ENCODE results near the gene SCN10A. TPM values are rescaled to one million over a fixed set of nuclear protein-coding genes. Genes with fewer than 3 reads are reported as not detected.

Gene SCN10A
- total RNA-seq, 2 experiments from 2014 or later = not detected

DNA sequence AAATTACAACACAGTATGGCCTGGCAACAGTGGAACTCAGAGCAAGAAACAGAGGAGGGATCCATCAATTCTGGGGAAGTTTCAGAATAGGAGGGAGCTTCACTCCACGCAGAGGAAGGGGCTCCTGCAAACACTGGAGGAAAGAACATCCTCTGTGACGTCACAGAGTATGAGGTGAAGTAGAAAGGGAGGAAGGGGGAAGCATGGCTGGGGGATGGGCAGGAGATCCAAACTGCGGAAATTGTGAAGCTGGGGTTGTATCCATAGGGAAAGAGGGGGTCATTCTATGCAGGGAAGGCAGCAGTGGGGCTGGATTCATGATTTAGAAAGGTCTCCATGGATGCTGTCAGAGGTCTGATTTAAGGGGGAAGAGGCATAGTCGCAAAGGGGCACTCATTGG is 8.3 kb upstream of the SCN10A start:
- Mint-ChIP-seq H3K27ac (no peak overlapping the region), H3K36me3 (ENCODE audit: low read depth) (no peaks in the 10 kb centered on the region), H3K27me3 (peaks cover 2% of the 10 kb centered on the region), H3K4me3 (no peak overlapping the region), H3K9me3 (no peaks in the 10 kb centered on the region), H3K4me1 (no peaks in the 10 kb centered on the region)
- ChIA-PET POLR2A (no interaction called here), CTCF (interaction anchor here (0.6 to 0.7 kb wide), 2 partner anchors 71 to 1217 kb away, joined by 3 to 5 read pairs; no protein-coding TSS in a partner anchor)
- no peak for DNase-seq

DNA sequence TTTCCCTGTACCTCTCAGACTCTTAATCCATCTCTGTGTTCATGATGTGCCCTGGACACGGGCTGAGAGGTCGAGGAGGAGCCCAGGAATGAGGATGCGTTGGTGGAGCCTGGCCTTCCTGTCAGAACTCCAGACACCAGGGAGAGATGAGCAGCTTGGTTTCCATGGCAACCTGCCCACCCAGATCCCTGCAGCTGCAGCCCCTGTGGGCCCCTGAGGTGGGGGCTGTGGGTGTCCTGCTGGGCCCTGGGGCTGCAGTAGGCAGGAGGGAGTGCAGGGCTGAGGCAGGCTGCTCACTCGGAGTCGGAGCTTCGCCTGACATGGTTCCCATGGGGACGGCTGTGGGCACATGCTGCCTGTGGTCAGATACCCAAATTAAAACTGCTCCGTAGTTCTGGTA is 7.7 kb upstream of the SCN10A start:
- H3K27ac Mint-ChIP-seq = no peak overlapping the region
- POLR2A ChIA-PET = no interaction called here
- no peaks in the 10 kb centered on the region for H3K36me3 Mint-ChIP-seq (ENCODE audit: low read depth)
- H3K27me3 Mint-ChIP-seq = peaks cover 2% of the 10 kb centered on the region
- H3K9me3 Mint-ChIP-seq = no peaks in the 10 kb centered on the region
- no peak overlapping the region for H3K4me3 Mint-ChIP-seq
- no peak for DNase-seq
- CTCF ChIA-PET = interaction anchor here (0.6 to 0.7 kb wide), 2 partner anchors 72 to 1216 kb away, joined by 3 to 5 read pairs; no protein-coding TSS in a partner anchor
- H3K4me1 Mint-ChIP-seq = no peaks in the 10 kb centered on the region

DNA sequence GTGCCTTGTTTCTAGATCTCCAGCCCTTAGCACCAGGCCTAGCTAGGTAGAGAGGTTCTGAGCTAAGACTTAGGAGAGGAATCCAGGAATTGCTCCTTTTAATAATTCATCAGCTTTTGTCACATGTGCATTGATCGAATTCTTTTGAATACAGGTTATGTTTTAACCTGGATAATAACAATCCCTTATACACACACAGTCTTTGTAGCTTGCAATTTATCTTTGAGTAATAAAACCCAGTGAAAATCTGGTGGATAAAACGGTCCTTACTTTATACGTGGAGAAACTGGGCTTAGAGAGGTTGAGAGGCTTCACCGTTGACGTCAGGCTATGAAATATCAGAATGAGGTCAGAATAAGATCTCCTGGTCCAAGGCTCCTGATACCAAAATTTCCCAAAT is 7.2 kb upstream of the SCN10A start:
- Mint-ChIP-seq H3K36me3 (ENCODE audit: low read depth) (no peaks in the 10 kb centered on the region), H3K27me3 (peaks cover 2% of the 10 kb centered on the region), H3K27ac (no peak overlapping the region), H3K4me1 (no peaks in the 10 kb centered on the region), H3K4me3 (no peak overlapping the region), H3K9me3 (no peaks in the 10 kb centered on the region)
- DNase-seq = no peak
- ChIA-PET POLR2A (no interaction called here), CTCF (no interaction called here)

DNA sequence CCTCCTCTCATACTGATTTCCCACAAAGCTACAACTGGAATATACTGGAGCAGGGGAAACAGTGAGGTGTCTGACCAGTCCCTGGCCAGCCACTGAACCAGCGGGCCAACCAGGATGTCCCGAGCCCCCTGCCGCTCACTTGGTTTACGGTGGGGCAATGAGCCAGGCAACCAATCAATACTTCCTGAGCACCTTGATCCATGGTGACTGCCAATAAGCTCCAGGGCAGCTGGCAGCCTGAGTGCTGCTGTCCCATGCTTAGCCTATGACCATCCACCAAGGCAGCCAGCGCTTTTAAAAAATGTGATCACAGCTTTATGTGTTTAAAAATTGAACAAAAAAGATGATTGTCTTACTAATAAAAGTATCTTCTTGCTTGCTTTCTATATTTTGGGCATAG is 4.2 kb downstream of the SCN10A start:
- CTCF ChIA-PET = no interaction called here
- no peak for DNase-seq
- H3K27me3 Mint-ChIP-seq = no peaks in the 10 kb centered on the region
- H3K4me1 Mint-ChIP-seq = no peaks in the 10 kb centered on the region
- no peak overlapping the region for H3K4me3 Mint-ChIP-seq
- H3K36me3 Mint-ChIP-seq (ENCODE audit: low read depth) = no peaks in the 10 kb centered on the region
- no peaks in the 10 kb centered on the region for H3K9me3 Mint-ChIP-seq
- H3K27ac Mint-ChIP-seq = no peak overlapping the region
- POLR2A ChIA-PET = no interaction called here

DNA sequence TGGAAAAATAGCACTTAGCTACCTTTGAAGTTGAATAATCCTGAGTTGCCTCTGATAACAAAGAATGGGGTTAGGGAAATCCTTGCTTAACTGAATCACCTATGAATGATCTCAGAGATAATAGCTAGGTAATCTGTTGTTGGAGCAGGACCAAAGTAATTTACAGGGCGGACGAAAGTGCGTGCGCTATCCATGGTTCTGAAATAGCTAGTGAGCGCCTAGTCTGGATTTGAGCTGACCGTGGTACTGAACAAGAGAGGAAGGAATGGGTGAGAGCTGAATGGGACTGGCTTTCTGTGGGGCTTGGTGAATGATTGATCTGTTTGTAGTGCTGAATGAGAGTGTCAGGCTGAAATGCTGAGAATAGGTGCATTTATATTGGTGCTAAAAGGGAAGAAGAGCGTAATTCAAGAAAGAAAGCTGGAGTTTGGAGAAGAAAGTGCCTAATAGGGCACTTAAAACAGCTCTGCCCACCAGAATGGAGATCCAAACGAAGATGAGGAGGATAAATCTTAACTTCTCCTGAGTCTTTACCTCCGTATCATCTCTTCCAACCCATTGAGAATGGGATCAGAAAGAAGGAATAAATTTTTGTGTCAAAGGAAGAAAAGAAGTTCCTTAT is 10.1 kb downstream of the SCN10A start:
- POLR2A ChIA-PET = no interaction called here
- peak; percentile 72 for DNase-seq
- Mint-ChIP-seq H3K27me3 (no peaks in the 10 kb centered on the region), H3K9me3 (peaks cover 2% of the 10 kb centered on the region), H3K4me1 (no peaks in the 10 kb centered on the region), H3K36me3 (ENCODE audit: low read depth) (no peaks in the 10 kb centered on the region), H3K4me3 (no peak overlapping the region), H3K27ac (no peak overlapping the region)
- CTCF ChIA-PET = interaction anchor here (0.9 kb wide), 1 partner anchor 22 kb away, joined by 3 read pairs; no protein-coding TSS in a partner anchor

DNA sequence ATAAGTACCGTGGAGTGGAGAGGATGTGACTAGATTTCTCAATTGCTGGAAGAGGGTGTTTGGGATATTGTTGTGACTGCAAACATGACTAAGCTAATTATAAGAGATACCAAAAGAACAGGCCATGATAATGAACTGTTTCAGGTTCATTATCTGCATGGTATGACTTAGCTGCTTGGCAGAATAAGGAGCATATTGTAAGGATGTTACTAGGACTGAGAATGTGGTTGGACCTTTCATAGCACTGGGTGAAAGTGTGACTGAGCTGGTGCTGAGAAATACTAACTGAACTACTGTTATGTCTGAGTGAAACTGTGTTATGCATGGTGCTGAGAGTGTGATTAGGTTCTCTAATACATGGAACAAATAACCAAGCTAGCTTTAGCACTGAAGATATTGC is 11.0 kb downstream of the SCN10A start:
- H3K4me3 Mint-ChIP-seq = no peak overlapping the region
- peaks cover 2% of the 10 kb centered on the region for H3K9me3 Mint-ChIP-seq
- no peaks in the 10 kb centered on the region for H3K36me3 Mint-ChIP-seq (ENCODE audit: low read depth)
- ChIA-PET POLR2A (no interaction called here), CTCF (no interaction called here)
- H3K27ac Mint-ChIP-seq = no peak overlapping the region
- DNase-seq = no peak
- no peaks in the 10 kb centered on the region for H3K4me1 Mint-ChIP-seq
- no peaks in the 10 kb centered on the region for H3K27me3 Mint-ChIP-seq

DNA sequence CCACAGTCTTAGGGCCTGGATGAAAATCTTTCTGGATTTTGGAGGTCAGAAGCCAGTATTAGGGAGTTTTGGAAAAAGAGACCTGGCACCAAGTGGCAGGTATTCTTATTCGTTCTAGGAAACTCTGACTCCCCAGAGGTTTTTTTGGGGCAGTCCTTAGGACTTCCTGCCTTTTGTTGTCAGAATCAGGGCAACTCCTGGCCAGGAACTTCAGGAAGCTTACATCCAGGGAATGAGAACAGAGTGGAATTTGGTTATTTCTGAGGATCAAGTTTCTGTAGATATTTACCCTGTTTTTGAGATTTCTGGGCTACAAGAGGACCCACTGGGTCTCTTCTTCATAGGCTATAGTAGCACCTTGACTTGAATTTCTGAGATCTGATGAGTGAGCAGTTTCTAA is 15.5 kb downstream of the SCN10A start:
- Mint-ChIP-seq H3K9me3 (no peaks in the 10 kb centered on the region), H3K27ac (no peak overlapping the region), H3K27me3 (no peaks in the 10 kb centered on the region), H3K4me1 (no peaks in the 10 kb centered on the region), H3K4me3 (no peak overlapping the region), H3K36me3 (ENCODE audit: low read depth) (no peaks in the 10 kb centered on the region)
- no peak for DNase-seq
- POLR2A ChIA-PET = no interaction called here
- CTCF ChIA-PET = no interaction called here

DNA sequence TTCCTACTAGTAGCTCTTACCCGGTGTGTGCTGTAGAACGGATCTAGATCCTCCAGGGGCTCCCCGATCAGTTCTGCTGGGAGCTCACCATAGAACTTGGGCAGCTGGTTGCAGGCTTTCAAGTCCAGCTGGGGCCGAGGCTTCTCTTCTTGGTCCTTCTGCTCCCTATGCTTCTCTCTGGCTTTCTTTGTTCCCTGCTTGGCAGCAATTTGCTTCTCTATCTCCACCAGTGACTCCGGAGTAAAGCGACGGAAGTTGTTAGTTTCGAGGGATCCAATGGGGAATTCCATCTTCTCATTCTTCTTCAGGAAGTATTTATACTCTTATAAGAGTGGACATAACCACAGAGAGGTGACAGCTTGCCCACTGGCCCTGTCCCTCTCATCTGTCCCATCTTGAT is 22.3 kb downstream of the SCN10A start:
- H3K36me3 Mint-ChIP-seq (ENCODE audit: low read depth) = no peaks in the 10 kb centered on the region
- no peaks in the 10 kb centered on the region for H3K4me1 Mint-ChIP-seq
- H3K4me3 Mint-ChIP-seq = no peak overlapping the region
- POLR2A ChIA-PET = no interaction called here
- peaks cover 2% of the 10 kb centered on the region for H3K27me3 Mint-ChIP-seq
- no peaks in the 10 kb centered on the region for H3K9me3 Mint-ChIP-seq
- DNase-seq = no peak
- CTCF ChIA-PET = no interaction called here
- no peak overlapping the region for H3K27ac Mint-ChIP-seq

DNA sequence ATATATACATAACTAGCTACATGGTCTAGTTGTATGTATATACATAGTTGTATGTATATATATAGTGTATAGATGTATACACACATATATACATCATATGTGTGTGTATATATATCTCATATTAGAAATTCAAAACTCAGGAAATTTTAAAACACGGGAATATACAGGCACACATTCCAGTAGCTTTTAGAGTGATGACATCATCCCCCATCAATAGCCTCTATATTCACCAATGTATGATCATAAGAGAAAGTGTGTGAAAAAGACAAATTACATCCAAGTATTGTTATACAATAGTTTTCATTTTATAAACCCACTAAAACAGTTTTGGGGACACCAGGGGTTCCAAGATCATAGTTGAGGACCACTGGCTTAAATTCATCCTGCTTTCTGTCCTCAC is 23.0 kb downstream of the SCN10A start:
- DNase-seq = no peak
- POLR2A ChIA-PET = no interaction called here
- H3K4me3 Mint-ChIP-seq = no peak overlapping the region
- no peaks in the 10 kb centered on the region for H3K36me3 Mint-ChIP-seq (ENCODE audit: low read depth)
- no peaks in the 10 kb centered on the region for H3K9me3 Mint-ChIP-seq
- CTCF ChIA-PET = no interaction called here
- H3K27ac Mint-ChIP-seq = no peak overlapping the region
- peaks cover 2% of the 10 kb centered on the region for H3K27me3 Mint-ChIP-seq
- H3K4me1 Mint-ChIP-seq = no peaks in the 10 kb centered on the region

DNA sequence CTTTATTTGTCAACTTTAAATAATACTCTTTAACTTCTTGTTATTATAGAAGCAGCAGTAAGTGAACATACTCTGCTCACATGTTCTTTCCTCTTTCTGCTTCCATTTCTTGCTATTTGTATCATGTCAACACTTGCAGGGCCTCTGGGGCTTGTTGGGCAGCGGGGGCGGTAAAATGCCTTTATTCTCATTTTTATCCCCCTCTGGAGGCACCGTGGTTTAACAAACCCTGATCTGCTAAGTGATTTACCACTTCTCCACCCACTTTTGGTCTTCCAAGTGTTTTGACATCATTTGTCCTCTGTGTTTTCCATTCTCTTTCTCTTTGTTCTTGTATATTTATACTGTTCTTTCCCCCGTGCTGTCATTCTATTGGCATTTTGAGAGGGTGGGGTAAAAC is 33.9 kb downstream of the SCN10A start:
- no peak overlapping the region for H3K27ac Mint-ChIP-seq
- H3K9me3 Mint-ChIP-seq = no peaks in the 10 kb centered on the region
- H3K36me3 Mint-ChIP-seq (ENCODE audit: low read depth) = no peaks in the 10 kb centered on the region
- ChIA-PET POLR2A (no interaction called here), CTCF (no interaction called here)
- no peak for DNase-seq
- H3K4me3 Mint-ChIP-seq = no peak overlapping the region
- H3K27me3 Mint-ChIP-seq = peaks cover 15% of the 10 kb centered on the region
- no peaks in the 10 kb centered on the region for H3K4me1 Mint-ChIP-seq

DNA sequence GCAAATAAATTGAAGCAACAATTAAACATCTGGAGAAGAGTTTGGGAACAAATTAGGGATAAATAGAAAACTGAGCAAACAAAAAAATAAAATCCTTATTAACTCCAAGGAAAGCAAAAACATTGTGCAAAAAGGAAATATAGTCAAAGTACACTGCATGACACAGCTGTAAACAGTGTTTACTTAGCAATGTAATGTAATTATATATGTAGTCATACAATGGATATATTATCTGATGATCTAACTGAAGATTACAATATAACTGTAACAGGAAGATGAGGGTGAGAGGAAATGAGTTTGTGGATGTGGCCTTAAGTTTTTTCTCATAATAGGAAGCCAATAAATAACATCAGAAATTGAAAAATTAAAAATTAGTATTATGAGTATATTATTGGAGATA is 42.5 kb downstream of the SCN10A start:
- CTCF ChIA-PET = no interaction called here

DNA sequence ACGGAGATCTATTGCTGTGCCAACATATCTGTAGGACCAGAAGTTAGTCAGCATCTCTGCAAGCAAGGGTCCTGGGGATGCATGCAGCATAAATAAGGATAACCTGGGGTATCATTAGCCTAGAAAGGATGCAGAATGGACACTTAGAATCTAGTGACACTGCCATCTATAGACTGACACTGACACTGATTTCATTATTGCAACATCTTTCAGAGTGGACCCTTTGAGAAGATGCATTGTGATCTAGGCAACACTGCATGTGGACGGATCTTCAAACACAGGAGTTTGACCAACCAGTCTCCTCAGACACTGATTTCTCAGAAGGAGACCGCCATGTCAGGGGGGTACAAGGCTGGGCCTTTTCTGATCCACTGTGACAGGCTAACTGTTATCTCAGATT is 52.4 kb downstream of the SCN10A start:
- ChIA-PET CTCF (no interaction called here), POLR2A (no interaction called here)
- H3K4me1 Mint-ChIP-seq = no peaks in the 10 kb centered on the region
- peaks cover 12% of the 10 kb centered on the region for H3K27me3 Mint-ChIP-seq
- DNase-seq = no peak
- no peak overlapping the region for H3K27ac Mint-ChIP-seq
- no peak overlapping the region for H3K4me3 Mint-ChIP-seq
- H3K36me3 Mint-ChIP-seq (ENCODE audit: low read depth) = no peaks in the 10 kb centered on the region
- no peaks in the 10 kb centered on the region for H3K9me3 Mint-ChIP-seq

More for the DNA sequence above, 42.5 kb downstream of the SCN10A start:
- POLR2A ChIA-PET = no interaction called here
- H3K9me3 Mint-ChIP-seq = no peaks in the 10 kb centered on the region
- H3K4me1 Mint-ChIP-seq = no peaks in the 10 kb centered on the region
- no peak for DNase-seq
- H3K27me3 Mint-ChIP-seq = peaks cover 10% of the 10 kb centered on the region
- H3K4me3 Mint-ChIP-seq = no peak overlapping the region
- no peak overlapping the region for H3K27ac Mint-ChIP-seq
- no peaks in the 10 kb centered on the region for H3K36me3 Mint-ChIP-seq (ENCODE audit: low read depth)

DNA sequence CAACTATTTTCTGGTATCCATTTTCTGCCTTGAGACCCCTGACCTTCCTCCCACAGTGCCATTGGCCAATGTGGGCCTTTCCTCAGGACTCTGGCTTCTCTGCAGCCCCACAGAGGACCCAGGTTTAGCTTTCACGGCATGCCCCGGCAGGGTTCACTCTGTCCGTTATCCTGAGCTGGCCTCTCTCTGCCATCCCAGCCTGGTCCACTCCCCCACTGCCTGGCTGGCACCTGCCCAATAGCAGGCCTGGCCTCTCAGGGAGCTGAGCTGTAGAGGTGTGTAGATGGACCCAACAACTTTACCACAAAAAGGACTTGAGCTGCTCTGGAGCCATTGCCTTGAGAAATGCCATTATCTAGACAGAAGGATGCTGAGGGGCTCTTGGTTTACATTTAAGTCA is 57.5 kb downstream of the SCN10A start:
- CTCF ChIA-PET = interaction anchor here (0.6 to 1.1 kb wide), 2 partner anchors 12 to 35 kb away, joined by 3 read pairs; no protein-coding TSS in a partner anchor
- no peak for DNase-seq
- Mint-ChIP-seq H3K9me3 (no peaks in the 10 kb centered on the region), H3K27ac (no peak overlapping the region), H3K27me3 (peaks cover 5% of the 10 kb centered on the region), H3K4me3 (no peak overlapping the region), H3K4me1 (no peaks in the 10 kb centered on the region), H3K36me3 (ENCODE audit: low read depth) (no peaks in the 10 kb centered on the region)
- POLR2A ChIA-PET = no interaction called here

DNA sequence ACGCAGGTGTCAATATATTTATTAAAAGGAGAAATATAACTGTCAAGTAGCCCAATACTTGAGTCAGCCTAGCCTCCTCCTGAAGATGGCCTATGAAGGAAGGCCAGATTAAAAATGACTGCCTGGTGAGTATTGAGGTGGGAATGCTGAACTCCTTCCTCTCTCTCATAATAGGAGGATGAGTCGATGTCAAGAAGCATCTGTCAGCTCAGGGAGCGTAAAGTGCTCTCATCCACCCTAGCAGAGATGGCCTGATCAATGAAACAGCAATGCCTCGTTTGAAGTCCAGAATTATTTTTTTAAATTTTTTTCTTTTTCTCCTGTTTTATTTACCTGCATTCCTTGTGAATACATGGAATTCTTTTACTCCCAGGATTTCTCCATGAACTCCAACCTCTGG is 58.3 kb downstream of the SCN10A start:
- ChIA-PET CTCF (no interaction called here), POLR2A (no interaction called here)
- Mint-ChIP-seq H3K36me3 (ENCODE audit: low read depth) (no peaks in the 10 kb centered on the region), H3K4me3 (no peak overlapping the region), H3K9me3 (no peaks in the 10 kb centered on the region), H3K4me1 (no peaks in the 10 kb centered on the region), H3K27me3 (peaks cover 5% of the 10 kb centered on the region), H3K27ac (no peak overlapping the region)
- DNase-seq = no peak

All from activated CD4-positive, alpha-beta T cell treated with anti-CD3 and anti-CD28 coated beads, Interleukin-2, amount 10 ng/mL, durations not matched to agents 7 days and 5 days (primary cell).